Effector CD4-positive, alpha-beta T cell (primary cell): ENCODE results near the gene WDR5.

Experiments
- DNase-seq: peaks from one replicate; pipeline ENCODE4 v3.0.0-alpha.2; 2020

The WDR5 gene

DNA sequence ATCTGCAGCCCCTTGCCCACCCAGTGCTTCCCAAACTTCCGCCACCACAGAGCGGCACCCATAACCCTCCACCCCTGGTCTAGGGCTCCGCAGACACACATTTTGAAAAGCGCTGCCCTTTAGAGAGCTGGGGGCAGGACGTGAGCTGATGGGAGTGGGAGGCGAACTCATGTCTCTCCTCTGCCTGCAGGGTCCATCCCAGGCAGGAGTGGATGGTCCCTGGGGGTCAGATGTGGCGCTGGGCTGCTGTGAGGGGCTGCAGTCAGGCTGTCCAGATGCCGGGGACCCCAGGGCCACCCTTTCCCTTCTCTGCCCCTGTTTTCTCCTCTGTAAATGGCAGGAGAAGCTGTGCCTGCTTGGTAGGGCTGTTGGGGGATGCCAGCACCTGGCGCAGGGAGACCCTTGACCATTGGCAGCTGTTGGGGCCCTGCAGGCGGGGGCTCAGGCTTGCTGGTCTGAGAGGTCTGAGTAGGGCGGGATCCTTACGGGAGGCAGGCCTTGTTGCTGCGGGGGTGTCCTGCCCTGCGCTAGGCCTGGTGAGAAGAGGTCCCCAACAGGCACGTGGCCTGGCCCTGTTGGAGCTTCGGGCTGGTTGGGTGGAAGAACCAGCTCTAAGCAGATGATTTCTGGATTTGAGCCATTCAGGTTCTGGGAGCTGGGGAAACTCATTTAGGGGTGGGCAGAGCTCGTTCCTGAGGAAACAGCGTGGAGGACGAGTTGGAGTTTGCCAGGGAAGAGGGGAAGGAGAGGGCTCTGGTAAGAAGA lies 38.8 kb downstream of the WDR5 start:
- DNase-seq: no peak

DNA sequence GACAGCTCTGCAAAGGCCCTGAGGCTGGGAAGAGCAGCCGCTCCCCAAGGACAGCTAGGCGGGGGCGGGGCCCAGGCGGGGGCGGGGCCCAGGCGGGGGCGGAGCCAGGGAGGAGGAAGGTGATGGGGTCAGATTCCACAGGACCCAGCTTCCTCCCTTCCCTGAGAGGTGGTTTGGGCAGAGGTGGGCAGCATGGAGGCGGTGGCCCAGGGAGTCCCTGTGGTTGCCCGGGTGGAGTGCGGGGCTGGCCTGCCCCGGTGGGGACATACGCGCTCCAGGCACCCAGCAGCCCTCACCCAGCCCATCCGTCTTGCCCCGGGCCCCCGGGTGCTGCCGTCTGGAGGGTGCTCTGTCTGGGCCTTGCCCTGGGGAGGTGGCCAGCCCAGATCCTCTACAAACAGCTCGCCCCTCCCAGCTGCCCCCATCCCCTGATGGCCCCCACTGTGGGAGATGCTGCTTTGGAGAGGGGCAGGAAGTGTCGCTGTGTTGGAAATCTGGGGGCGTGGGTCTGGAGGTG lies 39.5 kb downstream of the WDR5 start:
- no peak for DNase-seq

DNA sequence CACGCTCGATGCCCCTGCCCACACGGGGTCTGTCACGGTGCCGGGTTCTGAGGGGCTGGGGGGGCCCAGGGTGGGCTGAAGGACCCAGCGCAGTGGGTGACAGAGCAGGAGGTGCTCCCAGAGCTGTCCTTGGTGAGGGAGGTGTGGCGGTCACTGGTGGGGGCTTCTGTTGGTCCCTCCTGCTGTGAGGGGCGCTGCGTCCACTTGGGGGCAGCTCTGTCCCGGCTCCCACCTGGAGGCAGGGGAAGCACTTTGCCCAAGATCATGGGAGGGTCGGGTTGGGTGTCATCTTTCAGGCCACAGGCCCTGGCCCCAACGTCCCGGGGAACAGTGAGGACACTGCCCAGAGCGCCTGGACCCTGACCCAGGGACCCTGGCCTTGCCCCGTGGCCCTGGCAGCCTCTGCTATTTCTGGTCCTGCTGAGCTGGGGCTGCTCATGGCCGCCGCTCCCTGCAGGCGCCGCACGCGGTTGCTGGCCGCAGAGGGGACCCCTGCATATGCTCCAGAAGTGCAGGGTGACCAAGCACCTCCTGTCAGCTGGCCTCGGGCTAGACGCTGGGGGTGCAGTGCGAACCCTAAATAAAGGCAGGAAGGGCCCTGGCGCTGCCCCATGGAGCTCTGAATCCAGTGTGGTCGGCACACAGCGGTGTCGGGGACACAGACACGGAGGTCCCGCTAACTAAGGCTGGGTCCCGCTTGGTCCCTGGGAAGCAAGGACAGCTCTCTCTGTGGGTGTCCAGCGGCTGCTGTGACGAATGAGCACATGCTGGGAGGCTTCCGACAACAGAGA lies 40.1 kb downstream of the WDR5 start:
- no peak for DNase-seq

DNA sequence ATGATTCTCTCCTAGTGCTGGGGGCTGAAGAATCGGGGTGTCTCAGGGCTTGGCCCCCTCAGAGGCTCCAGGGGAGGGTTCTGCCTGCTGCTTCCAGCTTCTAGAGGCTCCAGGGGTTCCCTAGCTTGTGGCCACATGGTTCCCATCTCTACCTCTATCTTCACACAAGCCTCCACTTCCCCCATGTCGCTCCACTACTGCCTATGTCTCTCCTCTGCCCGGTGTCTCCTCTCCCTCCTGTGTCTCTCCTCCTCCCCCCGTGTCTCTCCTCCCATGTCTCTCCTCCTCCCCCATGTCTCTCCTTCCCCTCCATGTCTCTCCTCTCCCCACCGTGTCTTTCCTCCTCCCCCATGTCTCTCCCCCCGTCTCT lies 40.7 kb downstream of the WDR5 start:
- no peak for DNase-seq

DNA sequence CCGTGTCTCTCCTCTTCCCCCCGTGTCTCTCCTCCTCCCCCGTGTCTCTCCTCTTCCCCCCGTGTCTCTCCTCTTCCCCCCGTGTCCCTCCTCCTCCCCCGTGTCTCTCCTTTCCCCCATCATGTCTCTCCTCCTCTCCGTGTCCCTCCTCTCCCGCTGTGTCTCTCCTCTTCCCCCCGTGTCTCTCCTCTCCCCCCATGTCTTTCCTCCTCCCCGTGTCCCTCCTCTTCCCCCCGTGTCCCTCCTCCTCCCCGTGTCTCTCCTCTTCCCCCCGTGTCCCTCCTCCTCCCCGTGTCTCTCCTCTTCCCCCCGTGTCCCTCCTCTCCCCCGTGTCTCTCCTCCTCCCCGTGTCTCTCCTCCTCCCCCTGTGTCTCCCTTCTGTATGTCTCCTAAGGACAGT lies 41.3 kb downstream of the WDR5 start:
- no peak for DNase-seq

DNA sequence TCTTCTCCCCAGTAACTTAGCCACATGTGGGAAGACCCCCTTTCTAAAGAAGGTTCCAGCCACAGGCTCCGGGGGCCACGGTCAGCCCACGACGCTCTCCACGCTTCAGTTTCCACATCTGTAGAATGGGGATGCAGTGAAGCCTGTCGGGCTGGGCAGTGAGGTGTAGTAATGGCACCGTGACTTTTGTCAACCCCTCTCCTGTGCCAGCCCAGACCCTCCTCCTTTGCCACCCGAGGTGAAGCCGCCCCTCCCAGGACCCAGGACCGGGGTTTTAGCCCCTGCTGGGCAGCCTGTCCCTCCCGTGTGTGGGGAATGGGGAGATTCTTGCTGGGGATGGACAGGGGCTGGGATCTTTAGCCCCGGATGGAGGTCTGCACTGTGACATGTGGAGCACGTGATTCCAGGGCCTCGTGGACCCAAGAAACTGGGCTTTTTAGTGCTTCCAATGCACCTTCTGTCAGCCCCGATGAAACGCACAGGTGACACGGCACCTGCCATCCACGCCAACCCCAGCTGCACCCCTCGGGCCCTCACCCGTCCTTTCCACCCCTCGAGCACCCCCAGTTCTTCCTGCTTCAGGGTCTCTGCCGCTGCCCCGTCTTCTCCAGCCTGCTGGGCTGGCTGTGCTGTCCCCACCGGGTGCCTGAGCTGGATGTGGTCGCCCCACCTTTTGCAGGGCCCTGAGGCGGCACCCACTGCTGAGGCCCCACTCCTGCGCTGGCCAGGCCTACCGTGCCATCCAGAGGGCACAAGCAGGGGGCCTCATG lies 41.9 kb downstream of the WDR5 start:
- no peak for DNase-seq

DNA sequence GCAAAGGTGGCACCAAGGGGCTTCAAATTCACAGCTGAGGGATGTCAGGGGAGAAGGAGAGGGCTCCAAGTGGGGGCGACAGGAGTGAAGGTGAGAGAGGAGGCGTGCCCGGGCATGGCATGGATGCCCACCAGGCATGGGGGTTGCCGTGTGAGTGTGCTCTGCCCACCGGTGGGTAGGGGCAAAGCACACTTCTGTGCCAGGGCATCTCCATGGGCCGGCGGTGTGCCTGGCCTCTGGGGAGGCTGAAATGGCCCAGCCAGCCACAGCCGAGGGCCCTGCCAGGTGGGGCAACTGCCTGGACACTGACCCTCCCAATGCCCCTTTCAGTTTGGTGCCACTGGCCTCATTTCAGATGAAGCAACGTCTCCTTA lies 42.5 kb downstream of the WDR5 start:
- DNase-seq: no peak

DNA sequence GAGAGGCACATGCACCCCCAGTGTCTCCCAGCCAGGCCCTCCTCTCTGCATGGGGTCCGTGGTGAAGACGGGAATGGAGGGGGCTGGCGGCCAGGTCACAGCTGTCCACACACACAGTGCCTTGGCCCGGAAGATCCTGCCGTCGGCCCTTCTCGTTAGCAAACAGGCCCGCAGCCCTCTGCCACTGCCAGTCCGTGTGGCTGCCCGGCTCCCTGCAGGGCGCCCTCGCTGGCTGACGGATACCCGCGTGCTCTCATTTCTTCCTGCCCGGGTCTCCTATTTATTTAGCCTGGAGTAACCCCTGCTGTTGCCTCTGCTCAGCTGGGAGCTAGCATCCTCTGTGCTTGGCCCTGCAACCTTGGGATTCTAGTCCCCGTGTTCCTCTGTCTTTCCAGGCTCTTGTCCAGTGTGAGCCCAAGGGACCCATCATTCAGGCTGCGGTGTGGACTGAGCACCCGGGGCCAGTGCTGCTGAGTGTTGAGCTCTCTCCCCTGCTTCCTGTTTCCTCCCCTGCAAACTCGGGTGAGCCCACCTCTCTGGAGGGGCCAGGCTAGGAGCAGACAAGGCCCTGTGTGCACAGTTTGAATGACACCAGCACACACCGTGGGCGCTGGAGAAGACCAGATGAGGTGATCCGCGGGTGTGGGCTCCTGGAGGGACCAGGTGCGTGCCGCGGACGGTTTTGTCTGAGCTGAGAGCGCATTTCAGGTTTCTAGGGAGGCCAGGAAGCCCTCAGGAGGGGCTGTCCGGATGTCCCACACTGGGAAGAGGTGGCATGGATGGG lies 43.1 kb downstream of the WDR5 start:
- no peak for DNase-seq

DNA sequence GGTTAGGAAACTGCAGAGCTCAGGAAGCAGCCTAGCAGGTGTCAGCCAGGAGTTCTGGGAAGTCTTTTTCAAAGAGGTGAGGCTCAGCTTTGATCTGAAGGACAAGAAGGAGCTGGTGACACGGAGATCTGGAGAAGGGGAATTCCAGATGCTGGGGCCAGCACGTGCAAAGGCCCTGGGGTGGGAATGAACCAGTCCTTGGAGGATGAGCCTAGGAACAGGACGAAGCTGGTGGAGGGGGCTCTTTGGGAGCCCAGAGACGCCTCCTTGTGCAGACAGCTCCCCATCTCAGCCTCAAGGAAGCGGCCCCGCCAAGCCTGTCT lies 43.7 kb downstream of the WDR5 start:
- DNase-seq: no peak

DNA sequence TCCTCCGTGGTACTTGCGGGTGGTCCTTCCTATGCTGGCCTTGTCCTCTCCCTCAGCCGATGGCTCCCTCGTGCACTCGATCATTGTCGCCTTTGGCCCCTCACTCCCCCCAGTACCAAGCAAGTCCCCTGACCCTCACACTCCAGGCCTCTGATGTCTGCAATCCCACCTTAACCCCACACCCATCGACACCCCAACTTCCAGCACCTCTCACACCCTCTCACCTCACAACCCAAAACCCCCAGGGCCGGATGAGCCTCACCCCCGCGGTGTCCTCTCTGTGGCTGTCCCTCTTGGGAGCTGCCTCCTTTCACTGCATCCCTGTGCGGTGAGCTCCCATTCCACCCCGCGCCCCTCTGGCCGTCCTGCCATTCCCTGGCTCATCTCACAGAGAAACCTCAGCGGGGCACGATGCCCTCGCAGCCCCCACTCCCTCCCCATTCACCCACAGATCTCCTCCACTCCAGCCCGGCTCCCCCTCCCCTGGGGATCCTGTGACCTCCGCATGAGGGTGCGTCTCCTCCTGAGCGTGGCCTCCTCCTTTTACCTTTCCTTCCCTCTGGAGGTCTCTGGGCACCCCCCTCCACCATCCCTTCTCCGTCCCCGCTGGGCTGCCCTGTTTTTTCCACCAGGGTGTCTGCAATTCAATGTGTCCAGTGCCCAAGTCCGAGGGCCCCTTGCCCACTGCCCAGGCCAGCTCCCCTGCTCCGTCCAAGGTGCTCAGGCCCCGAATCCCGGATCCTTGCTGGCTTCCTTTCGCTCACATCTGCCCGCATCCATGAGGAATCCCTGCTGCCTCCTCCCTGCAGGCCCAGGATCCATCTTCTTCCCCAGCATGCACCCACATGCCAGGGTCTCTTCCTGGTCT lies 44.3 kb downstream of the WDR5 start:
- no peak for DNase-seq

DNA sequence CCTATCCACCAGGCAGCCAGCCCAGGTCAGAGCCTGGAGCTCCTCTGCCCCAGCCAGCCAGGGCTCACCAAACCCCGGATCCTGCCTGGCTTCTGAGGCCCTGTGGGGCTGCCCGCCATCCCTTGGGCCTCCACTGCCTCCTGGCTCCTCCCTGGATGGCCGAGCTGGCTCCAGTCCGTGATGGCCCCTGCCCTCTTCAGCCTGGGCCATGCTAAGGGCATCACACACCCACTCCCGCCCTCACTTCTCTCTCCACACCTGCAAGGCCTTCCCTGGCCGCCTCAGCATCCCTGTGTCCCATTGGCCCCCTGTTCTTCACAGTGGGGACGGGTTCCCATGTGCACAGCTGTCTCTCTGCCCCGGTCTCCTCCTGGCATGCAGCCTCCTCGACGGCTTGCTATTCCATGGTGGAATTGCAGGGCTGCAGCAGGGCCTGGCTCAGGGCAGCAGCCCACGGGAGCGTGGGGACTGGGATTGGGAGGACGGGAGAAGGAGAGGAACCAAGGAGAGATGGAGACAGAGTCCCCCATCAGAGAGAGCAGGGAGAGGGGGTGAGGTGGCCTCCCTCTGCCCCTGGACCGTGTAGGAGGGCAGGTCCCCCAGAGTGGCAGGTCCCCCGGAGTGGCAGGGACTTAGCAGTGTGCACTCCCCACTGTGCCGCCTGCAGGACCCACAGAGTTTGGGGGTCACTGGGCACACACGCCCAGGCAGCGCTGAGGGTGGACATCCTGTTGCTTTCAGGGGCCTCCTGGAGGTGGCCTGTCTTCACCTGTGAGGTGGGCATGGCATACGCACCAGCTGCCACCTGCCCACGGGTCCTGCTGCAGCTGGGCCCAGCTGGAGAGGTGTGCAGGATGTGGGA lies 45.1 kb downstream of the WDR5 start:
- no peak for DNase-seq

DNA sequence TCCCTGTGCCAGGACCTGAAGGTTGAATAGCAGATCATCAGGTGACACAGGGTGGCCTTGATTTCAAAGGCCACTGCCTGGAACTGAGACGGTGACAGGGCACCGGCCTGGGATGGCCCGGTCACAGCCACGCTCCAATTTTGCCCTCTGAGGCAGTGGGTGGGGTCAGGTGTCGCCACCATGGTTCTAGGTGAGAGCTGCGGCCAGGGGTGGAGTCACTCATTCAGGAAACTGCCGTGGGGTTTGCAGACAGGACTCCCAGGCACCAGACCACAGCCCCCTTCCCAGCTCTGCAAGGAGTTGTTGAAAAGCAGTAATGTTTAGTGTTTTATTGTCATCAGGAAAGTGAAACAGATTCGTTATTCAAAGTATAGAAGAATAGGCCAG lies 45.8 kb downstream of the WDR5 start:
- no peak for DNase-seq

DNA sequence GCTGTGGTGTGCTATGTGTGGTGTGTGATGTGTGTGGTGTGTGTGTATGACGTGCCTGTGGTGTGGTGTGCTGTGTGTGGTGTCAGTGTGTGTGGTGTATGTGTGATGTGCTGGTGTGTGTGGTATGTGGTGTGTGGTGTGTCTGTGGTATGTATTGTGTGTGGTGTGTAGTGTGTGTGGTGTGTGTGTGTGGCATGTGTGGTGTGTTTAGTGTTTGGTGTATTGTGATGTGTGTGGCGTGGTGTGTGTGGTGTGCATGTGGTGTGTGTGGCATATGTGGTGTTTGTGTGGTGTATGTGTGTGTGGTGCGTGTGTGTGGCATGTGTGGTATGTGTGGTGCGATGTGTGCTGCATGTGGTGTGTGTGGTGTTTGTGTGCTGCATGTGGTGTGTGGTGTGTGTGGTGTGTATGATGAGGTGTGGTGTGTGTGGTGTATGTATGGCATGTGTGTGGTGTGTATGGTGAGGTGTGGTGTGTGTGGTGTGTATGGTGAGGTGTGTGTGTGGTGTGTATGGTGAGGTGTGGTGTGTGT lies 46.7 kb downstream of the WDR5 start:
- DNase-seq: no peak

DNA sequence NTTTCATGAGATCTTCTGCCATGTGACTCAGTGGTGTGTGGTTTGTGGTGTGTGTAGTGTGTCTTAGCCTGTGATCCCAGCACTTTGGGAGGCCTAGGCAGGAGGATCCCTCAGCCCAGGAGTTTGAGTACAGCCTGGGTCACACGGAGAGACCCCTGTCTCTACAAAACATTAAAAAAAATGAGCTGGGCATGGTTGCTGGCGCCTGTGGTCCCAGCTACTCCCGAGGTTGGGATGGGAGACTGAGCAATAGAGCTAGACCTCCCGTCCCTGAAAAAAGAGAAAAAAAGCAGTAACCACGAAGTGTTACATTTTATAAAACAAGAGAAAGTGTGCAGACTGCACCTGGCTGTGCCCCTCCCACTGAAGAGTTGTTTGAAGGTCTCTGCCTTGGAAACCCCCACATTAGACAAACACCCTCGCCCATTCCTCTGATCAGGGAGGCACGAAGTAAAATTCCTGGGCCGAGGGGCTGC lies 49.7 kb downstream of the WDR5 start:
- DNase-seq: no peak

DNA sequence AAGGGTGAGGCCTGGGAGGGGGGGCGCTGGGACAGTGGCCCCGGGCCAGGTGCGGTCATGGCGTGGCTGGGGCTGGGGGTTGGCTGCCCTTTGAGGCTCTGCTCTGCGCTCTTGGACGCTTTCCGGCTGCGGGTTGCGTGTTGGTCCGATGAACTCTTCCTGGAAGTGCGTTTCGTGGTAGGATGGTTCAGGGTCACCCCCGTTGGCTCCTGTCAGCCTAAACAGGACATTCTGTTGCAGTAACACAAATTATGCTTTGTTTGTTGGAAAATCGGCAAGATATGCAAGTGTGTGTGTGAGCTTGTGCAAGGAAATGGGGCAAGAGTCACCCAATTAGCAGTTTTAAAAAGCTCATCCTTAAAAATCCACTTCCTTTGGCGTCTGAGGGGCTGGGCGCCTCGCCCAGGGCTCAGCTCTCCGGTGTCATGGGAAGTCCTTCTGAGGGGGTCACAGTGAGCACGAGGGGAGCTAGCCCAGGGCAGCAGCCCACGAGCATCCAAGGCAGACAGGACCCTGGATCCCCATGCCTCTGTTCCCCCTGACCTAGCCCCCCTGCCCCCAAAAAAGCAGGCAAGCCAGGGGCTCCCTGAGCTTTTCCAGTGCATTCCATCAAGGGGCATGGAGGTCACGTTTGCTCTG lies 50.7 kb downstream of the WDR5 start:
- no peak for DNase-seq

DNA sequence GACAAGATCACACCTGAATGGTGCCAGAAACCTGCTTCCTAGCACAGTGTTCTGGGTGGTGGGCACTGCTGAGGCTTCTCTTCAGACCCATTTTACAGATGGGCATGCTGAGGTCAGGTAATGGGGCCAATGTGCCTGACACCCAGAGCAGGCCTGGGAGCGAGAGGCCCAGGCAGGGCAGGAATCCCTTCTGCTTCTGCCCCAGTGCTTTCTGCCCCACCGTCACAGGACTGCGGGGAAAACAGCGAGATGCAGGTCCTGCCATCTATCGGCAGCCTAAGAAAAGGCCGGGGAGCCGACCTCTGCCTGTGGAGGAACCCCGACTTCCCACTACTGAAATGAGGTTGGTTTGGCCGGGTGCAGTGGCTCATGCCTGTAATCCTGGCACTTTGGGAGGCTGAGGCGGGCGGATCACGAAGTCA lies 51.2 kb downstream of the WDR5 start:
- DNase-seq: no peak

DNA sequence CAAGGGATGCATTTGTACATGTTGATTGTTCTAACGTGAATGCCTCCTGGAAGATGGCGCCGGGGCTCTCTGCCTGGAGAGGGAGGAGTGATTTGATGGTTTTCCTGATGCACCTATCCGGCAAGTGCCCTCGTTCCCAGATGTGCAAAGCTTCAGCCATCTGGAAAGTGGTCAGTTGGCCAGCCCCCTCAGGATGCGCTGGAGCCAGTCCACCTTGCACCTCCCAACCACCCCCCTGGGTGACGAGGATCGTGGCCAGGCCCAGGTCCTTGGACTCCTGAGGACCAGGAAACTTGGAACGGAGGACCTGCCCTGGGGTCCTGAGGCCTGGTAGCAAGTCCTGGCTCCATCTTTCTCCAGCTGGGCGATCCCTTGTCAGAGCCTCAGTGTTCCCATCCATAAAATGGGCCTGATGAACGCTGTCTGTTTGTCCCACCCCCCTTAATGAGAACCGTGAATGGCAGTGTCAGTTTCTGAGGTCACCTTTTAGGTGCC lies 52.1 kb downstream of the WDR5 start:
- DNase-seq: no peak

DNA sequence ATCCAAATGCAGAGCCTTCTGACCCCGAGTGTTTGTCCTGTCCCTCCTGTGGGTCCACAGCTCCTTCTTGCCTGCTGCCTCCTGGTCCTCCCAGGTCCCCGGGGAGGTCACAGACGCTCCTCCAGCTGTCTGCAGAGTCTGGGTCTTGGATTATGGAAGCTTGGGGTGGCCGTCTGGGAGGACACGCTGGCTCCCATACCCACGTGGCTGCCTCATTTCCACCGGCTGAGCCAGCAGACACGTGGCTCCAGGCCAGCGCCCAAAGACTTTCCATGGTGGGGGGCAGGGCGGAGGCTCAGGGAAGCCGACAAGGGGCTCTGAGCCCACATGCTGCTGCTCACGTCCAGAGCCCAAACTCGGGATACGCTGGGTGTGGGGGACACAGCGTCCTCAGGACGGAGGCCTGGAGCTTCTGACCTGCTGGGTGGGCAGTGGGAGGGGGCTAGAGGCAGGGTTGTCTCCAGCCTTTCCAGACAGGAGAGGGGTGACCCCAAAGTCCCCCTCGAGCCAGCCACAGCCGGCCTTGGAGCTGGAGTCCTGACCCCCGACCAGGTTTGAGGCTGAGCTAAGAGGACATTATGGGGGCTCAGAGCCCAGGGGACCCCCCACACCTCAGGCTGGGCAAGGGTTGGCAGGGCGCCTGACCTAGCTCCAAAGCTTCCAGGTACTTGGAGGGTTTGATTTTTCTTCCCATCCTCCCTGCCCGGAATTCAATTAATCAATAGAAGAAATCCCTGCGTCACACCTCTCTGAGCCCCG lies 52.7 kb downstream of the WDR5 start:
- DNase-seq: no peak

DNA sequence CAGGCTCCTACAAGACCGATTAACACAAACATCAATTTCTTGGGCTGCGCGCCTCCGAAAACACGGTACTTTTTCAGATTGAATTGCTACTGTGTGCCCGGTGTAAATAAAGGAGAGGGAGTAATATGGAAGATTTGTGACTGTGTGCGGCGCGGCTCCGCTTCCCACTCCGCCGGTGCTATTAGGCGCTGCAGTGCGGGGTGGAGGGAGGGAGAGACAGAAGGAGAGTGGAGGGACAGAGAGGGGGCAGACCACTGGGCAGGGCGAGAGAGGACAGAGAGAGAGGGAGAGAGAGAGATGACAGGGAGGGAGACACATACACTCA lies 53.2 kb downstream of the WDR5 start:
- no peak for DNase-seq
